ENCODE results near the gene KCNAB3.

DNA sequence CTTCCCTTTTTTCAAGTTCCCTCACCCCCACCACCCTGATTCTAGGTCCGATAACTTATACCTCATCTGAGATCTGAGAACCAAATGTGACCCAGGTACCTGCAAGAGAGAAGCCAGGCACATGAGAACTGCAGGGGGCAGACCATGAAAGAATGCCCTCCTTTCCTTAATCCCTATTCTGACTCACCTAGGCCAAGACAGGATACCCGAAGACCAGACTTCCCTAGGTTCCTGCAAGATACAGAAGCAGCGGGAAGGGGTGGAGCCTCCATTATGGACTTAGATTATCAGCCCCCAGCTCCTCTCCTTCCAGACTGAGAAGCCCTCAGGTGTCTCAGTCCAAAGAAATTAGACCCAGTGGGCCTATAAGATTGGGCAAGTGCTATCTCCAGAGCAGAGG lies 2.1 kb downstream of the KCNAB3 start:
- TF ChIP-seq, protein P1, sequence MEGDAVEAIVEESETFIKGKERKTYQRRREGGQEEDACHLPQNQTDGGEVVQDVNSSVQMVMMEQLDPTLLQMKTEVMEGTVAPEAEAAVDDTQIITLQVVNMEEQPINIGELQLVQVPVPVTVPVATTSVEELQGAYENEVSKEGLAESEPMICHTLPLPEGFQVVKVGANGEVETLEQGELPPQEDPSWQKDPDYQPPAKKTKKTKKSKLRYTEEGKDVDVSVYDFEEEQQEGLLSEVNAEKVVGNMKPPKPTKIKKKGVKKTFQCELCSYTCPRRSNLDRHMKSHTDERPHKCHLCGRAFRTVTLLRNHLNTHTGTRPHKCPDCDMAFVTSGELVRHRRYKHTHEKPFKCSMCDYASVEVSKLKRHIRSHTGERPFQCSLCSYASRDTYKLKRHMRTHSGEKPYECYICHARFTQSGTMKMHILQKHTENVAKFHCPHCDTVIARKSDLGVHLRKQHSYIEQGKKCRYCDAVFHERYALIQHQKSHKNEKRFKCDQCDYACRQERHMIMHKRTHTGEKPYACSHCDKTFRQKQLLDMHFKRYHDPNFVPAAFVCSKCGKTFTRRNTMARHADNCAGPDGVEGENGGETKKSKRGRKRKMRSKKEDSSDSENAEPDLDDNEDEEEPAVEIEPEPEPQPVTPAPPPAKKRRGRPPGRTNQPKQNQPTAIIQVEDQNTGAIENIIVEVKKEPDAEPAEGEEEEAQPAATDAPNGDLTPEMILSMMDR (IDR thresholded peaks at IDR 0.05) = no peak
- TF ChIP-seq POLR2A (IDR thresholded peaks at IDR 0.05) = no peak
